GM21381 (cell line): ENCODE data around the gene CBLC.

Experiments
- ATAC-seq: cut with Tn5 transposase; IDR thresholded peaks from one replicate; pipeline ENCODE4 v1.9.1; 2021; ENCODE audit warnings: mild to moderate bottlenecking, moderate library complexity; ENCODE audit not compliant: unreplicated experiment

CBLC gene, protein sequence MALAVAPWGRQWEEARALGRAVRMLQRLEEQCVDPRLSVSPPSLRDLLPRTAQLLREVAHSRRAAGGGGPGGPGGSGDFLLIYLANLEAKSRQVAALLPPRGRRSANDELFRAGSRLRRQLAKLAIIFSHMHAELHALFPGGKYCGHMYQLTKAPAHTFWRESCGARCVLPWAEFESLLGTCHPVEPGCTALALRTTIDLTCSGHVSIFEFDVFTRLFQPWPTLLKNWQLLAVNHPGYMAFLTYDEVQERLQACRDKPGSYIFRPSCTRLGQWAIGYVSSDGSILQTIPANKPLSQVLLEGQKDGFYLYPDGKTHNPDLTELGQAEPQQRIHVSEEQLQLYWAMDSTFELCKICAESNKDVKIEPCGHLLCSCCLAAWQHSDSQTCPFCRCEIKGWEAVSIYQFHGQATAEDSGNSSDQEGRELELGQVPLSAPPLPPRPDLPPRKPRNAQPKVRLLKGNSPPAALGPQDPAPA

DNA sequence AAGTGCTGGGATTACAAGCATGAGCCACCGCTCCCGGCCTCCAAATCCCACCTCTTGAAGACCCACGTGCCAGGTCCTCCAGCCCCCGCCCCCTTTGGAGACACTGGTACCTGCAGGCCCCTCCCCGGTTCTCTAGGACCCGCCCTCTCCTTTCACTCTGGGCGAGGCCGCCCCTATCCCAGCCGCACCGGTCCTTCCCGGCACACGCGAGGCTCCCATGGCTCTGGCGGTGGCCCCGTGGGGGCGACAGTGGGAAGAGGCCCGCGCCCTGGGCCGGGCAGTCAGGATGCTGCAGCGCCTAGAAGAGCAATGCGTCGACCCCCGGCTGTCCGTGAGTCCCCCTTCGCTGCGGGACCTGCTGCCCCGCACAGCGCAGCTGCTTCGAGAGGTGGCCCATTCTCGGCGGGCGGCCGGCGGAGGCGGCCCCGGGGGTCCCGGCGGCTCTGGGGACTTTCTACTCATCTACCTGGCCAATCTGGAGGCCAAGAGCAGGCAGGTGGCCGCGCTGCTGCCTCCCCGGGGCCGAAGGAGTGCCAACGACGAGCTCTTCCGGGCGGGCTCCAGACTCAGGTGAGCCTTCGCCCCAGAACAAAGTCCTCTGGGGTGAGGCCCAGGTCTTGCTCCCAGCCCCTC is at the start of gene CBLC:
Gene CBLC (plus strand): TSS at position 176 of the 633 bp plus-strand sequence. CDS start 42 bp downstream, at position 218.
- ATAC-seq, result no peak

DNA sequence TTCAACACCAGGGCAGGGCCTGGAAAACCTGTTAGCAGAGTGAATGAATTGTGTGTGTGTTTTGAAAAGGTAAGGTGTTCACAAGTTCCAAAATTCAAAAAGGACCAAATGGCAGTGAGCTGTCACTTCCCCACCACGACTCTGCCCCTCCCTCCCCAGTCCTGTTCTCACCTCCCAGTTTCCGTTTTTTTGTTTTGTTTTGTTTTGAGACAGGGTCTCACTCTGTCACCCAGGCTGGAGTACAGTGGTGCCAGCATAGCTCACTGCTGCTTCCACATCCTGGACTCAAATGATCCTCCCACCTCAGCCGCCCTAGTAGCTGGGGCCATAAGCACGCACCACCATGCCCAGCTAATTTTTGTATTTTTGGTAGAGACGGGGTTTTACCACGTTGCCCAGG is 49.5 kb upstream of the CBLC start:
- no peak for ATAC-seq

DNA sequence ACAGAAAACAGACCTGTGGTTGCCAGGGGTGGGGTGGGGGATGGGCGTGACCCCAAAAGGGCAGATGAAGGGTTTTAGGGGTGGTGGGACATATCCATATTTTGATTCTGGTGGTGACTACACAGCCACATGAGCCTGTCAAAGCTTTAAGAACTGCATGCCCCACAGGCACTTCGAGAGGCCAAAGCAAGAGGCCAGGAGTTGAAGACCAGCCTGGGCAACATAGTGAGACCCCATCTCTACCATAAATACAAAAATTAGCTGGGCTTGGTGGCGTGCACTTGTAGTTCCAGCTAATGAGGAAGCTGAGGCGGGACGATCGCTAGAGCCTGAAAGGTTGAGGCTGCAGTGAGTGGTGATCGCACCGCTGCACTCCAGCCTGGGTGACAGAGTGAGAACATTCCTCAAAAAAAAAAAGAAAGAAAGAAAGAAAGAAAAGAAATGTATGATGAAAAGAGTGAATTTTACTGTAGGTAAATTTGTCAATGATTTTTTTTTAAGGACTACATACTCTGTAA is 48.1 kb upstream of the CBLC start:
- ATAC-seq, result no peak

DNA sequence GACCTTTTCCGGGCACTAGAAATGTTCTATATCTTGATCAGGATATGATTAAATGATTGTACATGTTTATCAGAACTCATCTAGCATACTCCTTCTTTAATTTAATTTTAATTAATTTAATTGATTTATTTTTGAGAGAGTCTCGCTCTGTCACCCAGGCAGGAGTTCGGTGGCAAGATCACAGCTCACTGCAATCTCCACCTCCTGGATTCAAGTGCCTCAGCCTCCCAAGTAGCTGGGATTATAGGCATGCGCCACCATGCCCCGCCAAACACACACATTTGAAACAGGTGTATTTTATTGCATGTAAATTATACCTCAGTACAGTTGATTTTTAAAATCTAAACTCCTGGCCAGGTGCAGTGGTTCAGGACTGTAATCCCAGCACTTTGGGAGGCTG is 46.6 kb upstream of the CBLC start:
- ATAC-seq, result no peak

DNA sequence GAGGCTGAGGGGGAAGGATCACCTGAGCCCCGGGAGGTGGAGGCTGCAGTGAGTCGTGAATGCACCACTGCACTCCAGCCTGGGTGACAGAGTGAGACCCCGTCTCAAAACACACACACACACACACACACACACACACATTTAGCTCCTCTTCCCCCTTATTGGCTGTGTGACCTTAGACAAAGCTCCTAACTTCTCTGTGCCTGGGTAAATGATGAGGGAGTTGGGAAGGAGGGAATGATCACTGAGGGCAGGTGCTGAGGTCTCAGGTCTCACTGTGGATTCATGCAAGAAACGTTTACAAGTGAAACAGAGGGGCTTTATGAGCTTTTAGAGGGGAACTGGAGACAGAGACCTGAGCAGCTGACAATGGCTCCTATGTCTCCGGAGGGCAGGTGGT is 46.1 kb upstream of the CBLC start:
- no peak for ATAC-seq

DNA sequence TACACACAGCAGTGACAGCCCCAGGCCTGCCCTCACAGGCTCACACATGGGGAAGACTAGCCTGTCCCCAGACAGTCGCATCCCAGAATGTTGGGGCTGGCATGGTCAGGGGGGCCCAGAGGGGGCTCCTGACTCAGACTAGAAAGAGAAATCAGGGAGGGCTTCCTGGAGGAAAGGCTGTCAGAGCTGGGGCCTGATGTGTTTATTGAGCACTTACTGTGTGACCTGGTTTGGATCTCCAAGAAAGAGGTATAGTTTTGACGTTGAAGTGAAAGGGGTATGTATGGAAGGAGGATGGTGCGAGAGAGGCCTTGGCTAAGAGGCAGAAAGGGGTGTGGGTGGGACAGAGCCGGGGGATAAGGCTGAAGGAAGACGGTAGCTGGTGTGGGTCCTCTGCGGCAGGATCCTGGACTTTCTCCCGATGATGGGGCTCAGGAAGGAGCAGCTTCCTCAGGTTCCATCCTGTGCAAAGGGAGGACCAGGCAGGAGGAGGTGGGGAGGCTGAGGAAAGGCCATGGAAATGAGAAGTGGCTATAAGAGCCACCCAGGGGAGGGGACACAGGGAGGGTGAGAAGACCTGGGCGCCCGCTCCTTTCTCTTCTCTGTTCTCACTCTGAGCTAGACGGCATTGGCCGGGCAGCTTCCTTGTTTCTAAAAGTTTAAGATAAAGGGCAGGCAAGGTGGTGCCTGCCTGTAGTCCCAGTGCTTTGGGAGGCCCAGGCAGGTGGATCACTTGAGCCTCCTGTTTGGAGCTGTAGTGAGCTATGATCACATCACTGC is 45.3 kb upstream of the CBLC start:
- ATAC-seq, result no peak

DNA sequence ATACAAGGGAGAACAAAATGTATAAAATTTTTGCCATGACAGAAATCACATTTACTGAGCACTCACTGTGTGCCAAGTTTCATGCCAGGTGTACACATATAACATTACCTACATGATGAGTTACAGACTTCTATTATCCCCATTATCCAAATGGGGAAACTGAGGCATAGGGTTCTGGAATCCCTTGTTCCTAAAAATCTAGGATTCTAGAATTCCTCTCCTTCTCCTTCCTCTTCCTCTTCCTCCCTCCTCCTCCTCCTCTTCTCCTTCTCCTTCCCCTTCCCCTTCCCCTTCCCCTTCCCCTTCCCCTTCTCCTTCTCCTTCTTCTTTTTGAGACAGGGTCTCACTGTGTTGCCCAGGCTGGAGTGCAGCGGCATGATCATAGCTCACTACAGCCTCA is 43.3 kb upstream of the CBLC start:
- no peak for ATAC-seq

DNA sequence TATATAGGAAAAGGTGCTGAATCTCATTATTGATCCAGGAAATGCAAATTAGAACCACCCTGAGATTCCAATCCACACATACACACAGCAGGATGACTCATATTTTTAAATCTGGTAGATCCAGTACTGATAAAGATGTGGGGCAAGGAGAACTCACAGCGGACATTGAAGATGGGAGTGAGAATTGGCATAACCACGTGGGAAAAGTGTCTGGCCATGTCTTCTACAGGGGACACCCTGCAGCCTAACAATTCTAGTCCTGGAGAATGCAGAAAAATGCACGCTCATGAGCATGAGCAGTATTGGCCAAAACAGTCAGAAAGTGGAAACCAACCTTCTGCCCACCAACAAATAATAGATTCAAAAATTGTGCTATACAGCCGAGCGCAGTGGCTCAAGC is 42.7 kb upstream of the CBLC start:
- no peak for ATAC-seq

DNA sequence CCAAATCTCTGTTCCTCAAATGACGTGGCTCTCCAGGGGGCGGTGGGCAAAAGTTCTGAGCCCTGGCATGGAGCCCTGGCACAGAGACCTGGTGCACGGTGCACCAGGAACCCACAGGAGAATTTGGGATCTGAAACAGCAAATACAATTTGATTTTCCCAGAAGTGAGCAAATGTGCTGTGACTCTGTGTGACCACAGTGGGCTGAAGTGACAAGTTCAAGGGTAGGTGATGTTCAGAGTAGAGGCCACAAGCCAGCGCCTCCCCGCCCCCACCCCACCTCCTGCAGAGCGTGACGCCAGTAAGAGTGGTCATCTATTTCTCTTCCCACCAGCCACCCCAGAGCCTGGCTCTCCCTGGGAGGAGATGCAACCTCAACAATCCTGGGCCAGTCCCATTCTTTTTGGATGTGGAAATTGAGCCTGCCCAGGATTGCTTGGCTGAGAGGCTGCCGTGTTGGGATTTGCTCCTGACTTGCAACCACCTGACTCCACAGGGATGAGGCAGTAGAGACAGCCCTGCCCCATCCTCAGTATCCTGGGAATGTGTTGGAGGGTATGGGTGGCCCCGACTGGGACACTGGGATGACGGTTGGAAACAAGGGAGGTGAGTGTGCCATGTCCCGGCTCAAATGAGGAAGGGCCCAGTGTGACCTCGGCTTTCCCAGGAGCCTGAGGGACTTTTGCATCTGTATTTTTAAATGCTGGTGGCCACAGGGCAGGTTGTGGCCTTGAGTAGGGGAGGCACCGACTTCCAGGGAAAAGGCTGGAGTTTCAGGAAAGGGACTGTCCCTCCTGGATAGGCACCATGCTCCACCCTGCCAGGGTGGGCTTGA is 40.2 kb upstream of the CBLC start:
- no peak for ATAC-seq

DNA sequence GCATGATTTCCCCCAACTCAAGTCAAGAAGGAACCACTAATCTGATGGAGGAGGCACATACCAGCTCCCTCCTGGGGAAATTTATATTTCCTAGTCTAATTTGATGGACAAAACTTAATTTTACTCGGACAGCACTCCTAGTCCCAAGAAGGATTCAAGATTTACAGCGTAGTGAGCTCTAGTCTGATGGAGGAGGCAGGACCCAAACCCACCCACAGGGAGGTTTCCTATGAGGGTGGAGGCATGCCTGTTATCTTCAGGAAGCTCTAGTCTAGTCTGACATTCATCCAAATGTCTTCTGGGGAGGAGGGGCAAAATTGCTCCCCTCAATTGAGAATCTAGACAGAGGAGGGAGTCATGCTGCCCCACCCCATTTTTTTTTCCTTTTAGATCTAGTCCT is 39.6 kb upstream of the CBLC start:
- ATAC-seq, result no peak

DNA sequence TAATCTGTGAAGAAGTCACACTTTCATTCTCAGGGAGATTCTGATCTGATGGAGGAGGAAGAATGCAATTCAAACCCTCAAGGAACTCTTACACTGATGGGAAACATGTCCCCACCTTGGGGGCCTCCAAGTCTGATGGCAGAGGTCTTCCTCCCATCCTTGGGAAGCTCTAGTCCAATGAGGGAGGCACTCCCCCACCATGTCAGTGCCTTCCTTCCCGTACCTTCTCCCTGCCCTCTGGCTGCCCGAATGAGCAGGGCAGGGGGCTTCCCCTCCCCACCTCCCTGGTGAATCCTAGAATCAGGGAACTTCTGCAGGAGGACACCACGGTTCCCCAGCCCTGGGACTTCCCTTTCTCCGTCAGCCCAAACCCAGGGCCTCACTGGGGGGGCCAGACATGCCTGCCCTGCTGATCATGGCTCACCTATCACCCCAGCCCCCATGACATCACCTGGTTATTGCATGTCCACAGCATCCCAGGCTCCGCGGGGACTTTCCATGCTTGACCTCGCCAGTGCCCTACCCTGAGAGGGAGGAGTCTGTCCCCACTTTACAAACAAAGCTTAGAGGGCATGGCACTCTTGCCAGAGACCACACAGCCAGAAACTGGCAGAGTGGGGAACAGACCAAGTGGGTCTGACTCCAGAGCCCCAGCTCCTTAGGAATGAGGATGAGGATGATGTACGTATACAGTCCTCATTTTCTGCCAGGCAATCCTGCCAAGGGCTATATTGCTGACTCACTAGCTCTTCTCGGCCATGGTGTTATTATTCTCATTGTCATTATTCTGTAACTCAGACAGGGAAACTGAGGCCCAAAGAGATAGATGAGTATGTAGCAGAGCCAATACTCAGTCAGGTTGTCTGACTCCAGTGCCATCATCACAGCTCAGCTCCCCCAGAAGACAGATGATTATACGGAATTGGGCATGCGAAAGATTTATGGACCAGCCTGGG is 38.8 kb upstream of the CBLC start:
- no peak for ATAC-seq

DNA sequence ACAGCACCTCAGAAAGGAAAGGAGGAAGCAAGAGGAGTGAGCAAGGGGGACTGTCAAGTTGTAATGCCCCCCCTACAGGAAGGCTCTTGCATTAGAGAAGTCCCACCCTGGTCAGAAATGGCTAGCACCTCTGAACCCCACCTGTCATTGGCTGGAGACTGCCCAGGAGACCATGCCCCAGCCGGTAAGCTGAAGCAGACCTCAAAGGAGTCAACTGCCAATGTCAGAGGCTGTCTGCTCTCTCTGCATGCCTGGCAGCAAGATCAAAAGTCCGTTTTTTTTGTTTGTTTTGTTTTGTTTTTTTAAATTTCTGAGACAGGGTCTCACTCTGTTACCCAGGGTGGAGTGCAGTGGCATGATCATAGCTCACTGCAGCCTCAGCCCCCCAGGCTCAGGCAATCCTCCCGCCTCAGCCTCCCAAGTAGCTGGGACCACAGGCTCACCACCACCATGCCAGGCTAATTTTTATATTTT is 37.3 kb upstream of the CBLC start:
- ATAC-seq, result no peak

DNA sequence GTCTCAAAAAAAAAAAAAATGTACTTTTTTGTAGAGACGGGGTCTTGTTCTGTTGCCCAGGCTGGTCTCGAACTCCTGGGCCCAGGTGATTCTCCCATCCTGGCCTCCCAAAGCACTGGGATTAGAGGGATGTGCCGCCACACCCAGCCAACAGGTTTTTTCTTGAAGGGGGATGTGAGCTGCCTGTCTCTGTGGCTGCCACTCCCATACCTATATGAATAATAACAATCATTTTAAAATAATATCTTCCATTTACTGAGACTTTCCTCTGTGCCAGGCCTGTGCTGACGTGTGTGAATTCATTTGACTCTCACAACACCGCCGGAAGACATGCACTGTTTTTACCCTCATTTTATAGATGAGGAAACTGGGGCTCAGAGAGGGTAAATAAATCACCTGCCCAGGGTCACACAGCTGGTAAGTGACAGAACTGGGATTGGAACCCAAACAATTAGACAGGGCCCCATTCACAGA is 36.4 kb upstream of the CBLC start:
- ATAC-seq, result no peak

DNA sequence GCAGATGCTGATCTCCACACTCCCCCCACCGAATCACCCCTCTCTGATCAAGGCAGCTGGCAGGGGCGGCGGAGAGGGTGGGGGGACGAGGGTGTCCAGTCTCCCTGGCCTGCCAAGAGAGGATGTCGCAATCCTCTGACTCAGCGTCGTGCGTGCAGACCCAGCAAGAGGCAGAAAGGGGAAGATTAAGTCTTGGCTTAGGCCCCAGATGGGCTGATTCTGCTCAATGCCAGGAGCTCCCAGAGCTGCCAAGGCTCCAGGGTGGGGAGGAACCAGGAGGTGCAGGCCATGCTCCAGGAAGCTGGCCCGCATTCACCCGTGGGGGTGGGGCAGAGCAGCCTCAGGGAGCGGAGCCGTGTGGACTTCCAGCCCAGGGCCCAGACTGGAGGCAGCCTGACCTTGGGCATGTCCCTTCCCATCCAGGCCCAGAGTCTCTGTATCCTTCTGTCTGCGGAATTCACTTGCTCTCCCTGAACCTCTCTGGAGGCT is 35.8 kb upstream of the CBLC start:
- no peak for ATAC-seq

DNA sequence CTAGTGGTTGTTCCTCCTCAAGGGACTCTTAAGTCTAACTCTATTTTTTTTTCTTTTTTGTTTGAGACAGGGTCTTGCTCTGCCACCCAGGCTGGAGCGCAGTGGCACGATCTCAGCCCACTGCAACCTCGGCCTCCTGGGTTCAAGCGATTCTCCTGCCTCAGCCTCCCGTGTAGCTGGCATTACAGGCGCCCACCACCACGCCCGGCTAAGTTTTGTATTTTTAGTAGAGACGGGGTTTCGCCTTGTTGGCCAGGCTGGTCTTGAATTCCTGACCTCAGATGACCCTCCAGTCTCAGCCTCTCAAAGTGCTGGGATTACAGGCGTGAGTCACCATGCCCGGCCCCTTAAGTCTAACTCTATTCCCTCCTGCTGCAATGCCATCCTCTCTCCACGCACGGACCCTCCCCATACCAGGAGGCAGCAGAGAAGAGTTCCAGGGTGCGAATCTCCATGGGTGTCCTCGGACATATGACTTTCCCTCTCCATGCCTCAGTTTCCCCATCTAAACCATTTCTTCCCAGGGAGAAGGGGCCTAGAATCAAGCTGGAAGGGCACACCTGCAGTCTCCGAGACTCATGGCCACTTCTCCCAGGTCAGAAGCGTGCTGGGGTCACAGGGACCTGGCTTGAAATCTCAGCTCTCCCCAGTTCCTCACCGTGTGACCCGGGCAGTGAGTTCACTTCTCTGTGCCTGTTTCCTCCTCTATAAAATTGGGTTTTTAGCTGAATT is 35.2 kb upstream of the CBLC start:
- no peak for ATAC-seq

DNA sequence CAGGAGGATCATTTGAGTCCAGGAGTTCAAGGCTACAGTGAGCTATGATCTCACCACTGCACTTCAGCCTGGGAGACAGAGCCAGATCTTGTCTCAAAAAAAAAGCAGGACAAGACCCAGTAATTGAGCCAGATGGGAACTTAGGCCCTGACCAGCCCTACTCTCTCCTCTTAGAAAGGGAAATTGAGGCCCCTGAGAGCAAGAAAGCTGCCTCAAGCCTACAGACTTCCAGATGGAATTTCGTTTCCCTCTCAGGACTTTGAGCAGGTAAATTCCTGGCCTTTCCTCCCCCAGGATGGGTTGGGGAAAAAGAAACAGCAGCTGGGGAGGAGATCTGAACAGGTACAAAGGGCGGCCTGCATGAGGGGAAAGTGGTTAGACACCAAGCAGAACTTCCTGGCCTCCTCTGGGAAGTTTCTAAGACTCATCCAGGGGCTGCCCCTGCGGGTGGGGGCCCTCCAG is 32.8 kb upstream of the CBLC start:
- ATAC-seq, result no peak

DNA sequence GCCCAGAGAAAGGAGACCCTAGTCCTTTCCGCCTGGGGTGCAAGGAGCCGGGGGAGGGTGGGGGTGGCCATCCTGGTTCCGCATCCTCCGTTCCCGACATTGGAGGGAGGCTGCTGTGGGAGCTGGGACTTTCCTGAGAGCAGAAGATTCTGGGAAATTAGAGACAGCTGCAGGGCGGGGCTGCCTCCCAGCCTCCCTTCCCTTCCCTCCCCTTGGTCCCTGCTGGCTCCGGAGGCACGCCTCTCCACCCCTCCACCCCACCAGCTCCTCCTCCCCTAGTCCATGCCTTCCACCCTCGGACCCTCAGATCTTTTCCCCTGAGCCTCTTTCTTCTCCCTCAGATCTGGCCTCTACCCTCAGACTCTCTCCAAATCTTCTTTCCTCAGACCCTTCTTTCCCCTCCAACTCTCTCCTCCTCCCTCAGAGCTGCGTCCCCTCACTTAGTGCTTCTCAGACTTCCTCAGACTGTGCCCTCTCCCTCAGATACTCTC is 32.3 kb upstream of the CBLC start:
- ATAC-seq, result no peak
